Pancreas (tissue), 10 donors: ENCODE results near the gene JAKMIP3. TPM values are rescaled to one million over a fixed set of nuclear protein-coding genes. Genes with fewer than 3 reads are reported as not detected.

Source experiments
- ATAC-seq, 4 donors: fragments of 200-7000 bp; cut with Tn5 transposase; one replicate each; pipeline versions ENCODE4 v1.8.0 to v1.9.1; 2020; ENCODE audit warnings: mild to moderate bottlenecking in 4 of 4, moderate library complexity in 4 of 4
- DNase-seq, 6 donors: peaks; one replicate each; pipeline ENCODE4 v3.0.0-alpha.2; 2020
- FAIRE-seq: peaks from 2 replicates; lab custom pipeline; 2012; peaks lifted over from hg19 to GRCh38; lab: Jason Lieb, UNC
- H3K27ac ChIP-seq, 4 donors: fragments of 200-600 bp; sonication (generic); 1 replicate in 3 of 4; 2 replicates in 1 of 4; pipeline versions ENCODE4 v1.5.0 to v1.8.0; 2020
- H3K27me3 ChIP-seq, 4 donors: fragments of 200-600 bp; one replicate each; pipeline ENCODE4 v1.8.0; 2021
- H3K36me3 ChIP-seq, 3 donors: fragments of 200-600 bp; sonication (generic) in 1 of 3; one replicate each; pipeline versions ENCODE4 v1.5.0 to v1.8.0; 2020 to 2021
- H3K4me1 ChIP-seq, 3 donors: fragments of 200-600 bp; one replicate each; pipeline ENCODE4 v1.8.0; 2021
- H3K4me3 ChIP-seq, 4 donors: fragments of 200-600 bp; sonication (generic) in 2 of 4; one replicate each; pipeline versions ENCODE4 v1.5.0 to v1.8.0; 2020 to 2021
- H3K9me3 ChIP-seq, 4 donors: fragments of 200-600 bp; one replicate each; pipeline ENCODE4 v1.8.0; 2021
- CTCF ChIP-seq, 4 donors: fragments of 200-600 bp; sonication (generic) in 3 of 4; IDR thresholded peaks; one replicate each; pipeline versions ENCODE4 v1.5.0 to v1.8.0; 2021; ENCODE audit warnings: antibody characterized with exemption in 4 of 4
- WGBS, 2 donors: extraction: QIAGEN DNeasy Blood & Tissue Kit; methylation state at CpG; one replicate each; pipeline ENCODE4 v1.1.7; 2013; 5-methylcytosine and 5-hydroxymethylcytosine counted together
- intact Hi-C, 3 donors: fragments of 100-400 bp; cut with DNase I; formaldehyde crosslinking; loops; one replicate each; pipeline versions ENCODE4 v1.11.1 to v1.14.2; 2022
- polyA plus RNA-seq, 2 donors: library from polyadenylated mRNA; stranded (reverse); fragments of 200-250 nt; gene quantifications; one replicate each; pipeline ENCODE4 v1.2.3, GENCODE V29; 2013
- total RNA-seq, 6 donors: library from RNA; stranded (reverse); fragmentation: NEBNext Ultra II Directional in 4 of 6; extraction: Animal tissue kit (Norgen Biotek cat#: 25700) in 4 of 6; gene quantifications; one replicate each; pipeline versions ENCODE4 v1.2.1 to v1.2.4, GENCODE V29; 2021 to 2023
- donor health status: healthy with polysubstance abuse.
- donor health status: DM: no; HTN: no; CAD: no; lungs with moderate emphysema.
- donor health status: DM: no; HTN: no; CAD: no.
- donor health status: control.
- donor health status: control.
- donor health status: Bipolar disorder and iron deficiency.
- donor health status: DM: yes; HTN: yes; CAD: no.
- donor health status: DM: no; HTN: no; CAD: no.
- donor health status: DM: no; HTN: no; CAD: no.
- donor health status: DM: yes; HTN: yes; CAD: no.

Gene JAKMIP3
- total and polyA plus RNA-seq, 8 donors = 0.19 to 1.4 (median 0.33) TPM

- Histone ChIP-seq H3K27me3 (no peaks in the 10 kb centered on the region), H3K27ac (no peak overlapping the region), H3K36me3 (no peaks in the 10 kb centered on the region), H3K4me3 (peak overlapping the region in 2 of 4 donors; percentile 29 to 49), H3K4me1 (no peaks in the 10 kb centered on the region), H3K9me3 (no peaks in the 10 kb centered on the region)
- peak; percentile 9 to 15 (median 12) for ATAC-seq
- TF ChIP-seq CTCF (IDR thresholded peaks at IDR 0.05) = no peak
- no peak for DNase-seq
- FAIRE-seq = no peak
- intact Hi-C loops = no loop called here
- WGBS, 2 donors = 80 to 82% methylated on average over 24 of the region's 24 CpGs
These were observed 842 bp upstream of the JAKMIP3 start for GRCh38 chr10:132064771-132065437.

GRCh38 chr10:132066186-132066585 is 440 bp downstream of the JAKMIP3 start:
- Histone ChIP-seq H3K27me3 (no peaks in the 10 kb centered on the region), H3K9me3 (no peaks in the 10 kb centered on the region), H3K4me3 (peak overlapping the region; percentile 15 to 49 (median 26)), H3K27ac (no peak overlapping the region), H3K36me3 (no peaks in the 10 kb centered on the region), H3K4me1 (no peaks in the 10 kb centered on the region)
- 52 to 55% methylated on average over 15 of the region's 15 CpGs for WGBS, 2 donors
- DNase-seq (peak in 1 of 6 donors; percentile 49), ATAC-seq (peak in 1 of 4 donors; percentile 15), FAIRE-seq (no peak)
- no peak for TF ChIP-seq CTCF (IDR thresholded peaks at IDR 0.05)
- intact Hi-C loops = no loop called here

GRCh38 chr10:132066812-132067211 is 1.1 kb downstream of the JAKMIP3 start:
- Histone ChIP-seq H3K27ac (no peak overlapping the region), H3K4me1 (no peaks in the 10 kb centered on the region), H3K9me3 (no peaks in the 10 kb centered on the region), H3K4me3 (no peak overlapping the region), H3K27me3 (no peaks in the 10 kb centered on the region), H3K36me3 (no peaks in the 10 kb centered on the region)
- WGBS, 2 donors = 86 to 90% methylated on average over 13 of the region's 13 CpGs
- DNase-seq (no peak), ATAC-seq (no peak), FAIRE-seq (no peak)
- no peak for TF ChIP-seq CTCF (IDR thresholded peaks at IDR 0.05)
- intact Hi-C loops = no loop called here

GRCh38 chr10:132068431-132069121 is 2.8 kb downstream of the JAKMIP3 start:
- WGBS, 2 donors = 92 to 94% methylated on average over 13 of the region's 13 CpGs
- FAIRE-seq (no peak), DNase-seq (no peak), ATAC-seq (no peak)
- Histone ChIP-seq H3K27ac (no peak overlapping the region), H3K4me1 (no peaks in the 10 kb centered on the region), H3K36me3 (no peaks in the 10 kb centered on the region), H3K27me3 (no peaks in the 10 kb centered on the region), H3K9me3 (no peaks in the 10 kb centered on the region), H3K4me3 (no peak overlapping the region)
- intact Hi-C loops = no loop called here
- no peak for TF ChIP-seq CTCF (IDR thresholded peaks at IDR 0.05)
